Esophagus muscularis mucosa (tissue), 3 donors: ENCODE data around the gene IRAG1.

Source experiments
- POLR2A ChIP-seq: fragments of 450-650 bp; IDR thresholded peaks from one replicate; pipeline ENCODE4 v1.6.1; 2017; ENCODE audit warnings: antibody characterized with exemption, moderate library complexity, mild to moderate bottlenecking, low read depth
- TF ChIP-seq, protein P1 (sequence below), 3 experiments: fragments of 200-600 bp in 2 of 3; fragments of 450-650 bp in 1 of 3; sonication (generic) in 2 of 3; IDR thresholded peaks; one replicate each; pipeline ENCODE4 v1.5.1; 2017 to 2019; ENCODE audit warnings: antibody characterized with exemption in 3 of 3, mild to moderate bottlenecking in 2 of 3, moderate library complexity in 1 of 3

GRCh38 chr11:10659339-10660216 is 34.0 kb downstream of the IRAG1 start:
- TF ChIP-seq POLR2A = no peak
- TF ChIP-seq, protein P1, sequence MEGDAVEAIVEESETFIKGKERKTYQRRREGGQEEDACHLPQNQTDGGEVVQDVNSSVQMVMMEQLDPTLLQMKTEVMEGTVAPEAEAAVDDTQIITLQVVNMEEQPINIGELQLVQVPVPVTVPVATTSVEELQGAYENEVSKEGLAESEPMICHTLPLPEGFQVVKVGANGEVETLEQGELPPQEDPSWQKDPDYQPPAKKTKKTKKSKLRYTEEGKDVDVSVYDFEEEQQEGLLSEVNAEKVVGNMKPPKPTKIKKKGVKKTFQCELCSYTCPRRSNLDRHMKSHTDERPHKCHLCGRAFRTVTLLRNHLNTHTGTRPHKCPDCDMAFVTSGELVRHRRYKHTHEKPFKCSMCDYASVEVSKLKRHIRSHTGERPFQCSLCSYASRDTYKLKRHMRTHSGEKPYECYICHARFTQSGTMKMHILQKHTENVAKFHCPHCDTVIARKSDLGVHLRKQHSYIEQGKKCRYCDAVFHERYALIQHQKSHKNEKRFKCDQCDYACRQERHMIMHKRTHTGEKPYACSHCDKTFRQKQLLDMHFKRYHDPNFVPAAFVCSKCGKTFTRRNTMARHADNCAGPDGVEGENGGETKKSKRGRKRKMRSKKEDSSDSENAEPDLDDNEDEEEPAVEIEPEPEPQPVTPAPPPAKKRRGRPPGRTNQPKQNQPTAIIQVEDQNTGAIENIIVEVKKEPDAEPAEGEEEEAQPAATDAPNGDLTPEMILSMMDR (IDR thresholded peaks at IDR 0.05) = no peak
